Lung (tissue), 12 donors: ENCODE measurements around the gene SPPL2A. TPM values are rescaled to one million over a fixed set of nuclear protein-coding genes. Genes with fewer than 3 reads are reported as not detected.
A peak's percentile ranks its signal among the peaks of the same experiment; 100 is the strongest.

Experiments used
- ATAC-seq: fragments of 200-7000 bp; cut with Tn5 transposase; one replicate; pipeline ENCODE4 v1.9.1; 2020; ENCODE audit warnings: moderate number of reproducible peaks; ENCODE audit not compliant: insufficient read depth, low FRiP score
- DNase-seq, 3 donors: peaks; one replicate each; pipeline ENCODE4 v3.0.0-alpha.2; 2013 to 2017
- H3K27ac ChIP-seq, 2 donors: one replicate each; pipeline ENCODE4 v1.5.1; 2013; ENCODE audit warnings: mild to moderate bottlenecking in 2 of 2, moderate library complexity in 2 of 2, control low read depth in 1 of 2, inconsistent platforms in 1 of 2, low read depth in 1 of 2, low read length in 1 of 2
- H3K27me3 ChIP-seq, 3 donors: one replicate each; pipeline ENCODE4 v1.5.1; 2013; ENCODE audit warnings: low read length in 2 of 3; ENCODE audit not compliant: control insufficient read depth in 3 of 3, insufficient read depth in 3 of 3
- H3K36me3 ChIP-seq, 4 donors: one replicate each; pipeline ENCODE4 v1.5.1; 2013; ENCODE audit warnings: low read length in 4 of 4, mild to moderate bottlenecking in 1 of 4, moderate library complexity in 1 of 4; ENCODE audit not compliant: control insufficient read depth in 4 of 4, insufficient read depth in 4 of 4
- H3K4me1 ChIP-seq, 5 donors: one replicate each; pipeline ENCODE4 v1.5.1; 2013; ENCODE audit warnings: low read length in 5 of 5, mild to moderate bottlenecking in 2 of 5, moderate library complexity in 1 of 5; ENCODE audit not compliant: control insufficient read depth in 5 of 5, insufficient read depth in 5 of 5
- H3K4me3 ChIP-seq: one replicate; pipeline ENCODE4 v1.5.1; 2013; ENCODE audit warnings: mild to moderate bottlenecking, control low read depth, moderate library complexity
- H3K9ac ChIP-seq, 2 donors: one replicate each; pipeline ENCODE4 v1.5.1; 2013; ENCODE audit warnings: low read length in 2 of 2, control low read depth in 1 of 2; ENCODE audit not compliant: insufficient read depth in 1 of 2
- H3K9me3 ChIP-seq, 4 donors: one replicate each; pipeline ENCODE4 v1.5.1; 2013; ENCODE audit warnings: low read length in 3 of 4, mild to moderate bottlenecking in 1 of 4, moderate library complexity in 1 of 4; ENCODE audit not compliant: control insufficient read depth in 4 of 4, insufficient read depth in 3 of 4
- CTCF ChIP-seq: IDR thresholded peaks from 2 replicates; pipeline ENCODE4 v1.5.1; 2012; ENCODE audit warnings: mild to moderate bottlenecking; ENCODE audit errors: control extremely low read depth, extremely low read depth
- WGBS, 2 donors: extraction: QIAGEN DNeasy Blood & Tissue Kit; methylation state at CpG; one replicate each; pipeline ENCODE4 v1.1.7; 2013; 5-methylcytosine and 5-hydroxymethylcytosine counted together
- polyA plus RNA-seq, 2 donors: library from polyadenylated mRNA; stranded (reverse); fragments of 200-250 nt; gene quantifications; one replicate each; pipeline ENCODE4 v1.2.1, GENCODE V29; 2013
- total RNA-seq, 2 donors: library from RNA; depleted of rRNA in 1 of 2; stranded (reverse); fragments of >200 nt in 1 of 2; gene quantifications; one replicate each; pipeline ENCODE4 v1.2.1, GENCODE V29; 2014 to 2021
- donor health status: control.
- donor health status: control.
- donor health status: Bipolar disorder and iron deficiency.
- donor health status: healthy.
- donor health status: DM: yes; HTN: yes; CAD: no.

The SPPL2A gene
- total and polyA plus RNA-seq, 4 donors = 36.3 to 147 (median 124) TPM

- Histone ChIP-seq H3K27me3 (no peaks in the 10 kb centered on the region), H3K36me3 (peaks cover 0 to 3% (median 0%) of the 10 kb centered on the region in 4 donors)
- peak in 2 of 3 donors; percentile 69 to 71 for DNase-seq
Observed at GRCh38 chr15:50675535-50676144, 89.9 kb downstream of the SPPL2A start.

GRCh38 chr15:50670115-50670514, 95.4 kb downstream of the SPPL2A start:
- H3K27me3 ChIP-seq = no peaks in the 10 kb centered on the region
- H3K9me3 ChIP-seq = no peaks in the 10 kb centered on the region
- peaks cover 0 to 5% (median 0%) of the 10 kb centered on the region in 5 donors for H3K4me1 ChIP-seq
- peaks cover 0 to 5% (median 2%) of the 10 kb centered on the region in 4 donors for H3K36me3 ChIP-seq
- no peak for DNase-seq
- TF ChIP-seq CTCF = no peak
- no peak overlapping the region for H3K4me3 ChIP-seq
- WGBS, 2 donors = 80 to 86% methylated on average over 2 of the region's 2 CpGs
- no peak for ATAC-seq
- H3K9ac ChIP-seq = no peak overlapping the region
- no peak overlapping the region for H3K27ac ChIP-seq

More at GRCh38 chr15:50675535-50676144, 89.9 kb downstream of the SPPL2A start:
- Histone ChIP-seq H3K27ac (no peak overlapping the region), H3K9ac (no peak overlapping the region), H3K4me3 (no peak overlapping the region), H3K4me1 (peaks cover 0 to 10% (median 0%) of the 10 kb centered on the region in 5 donors), H3K9me3 (no peaks in the 10 kb centered on the region)
- TF ChIP-seq CTCF = peak; percentile 54
- ATAC-seq = no peak

- peaks cover 0 to 6% (median 2%) of the 10 kb centered on the region in 4 donors for H3K36me3 ChIP-seq
- TF ChIP-seq CTCF = no peak
- H3K9ac ChIP-seq = no peak overlapping the region
- H3K4me3 ChIP-seq = no peak overlapping the region
- ATAC-seq (no peak), DNase-seq (no peak)
- 97 to 98% methylated on average over 1 of the region's 1 CpG for WGBS, 2 donors
- no peaks in the 10 kb centered on the region for H3K9me3 ChIP-seq
- peaks cover 0 to 5% (median 0%) of the 10 kb centered on the region in 5 donors for H3K4me1 ChIP-seq
- no peak overlapping the region for H3K27ac ChIP-seq
- no peaks in the 10 kb centered on the region for H3K27me3 ChIP-seq
Observed at GRCh38 chr15:50669611-50670010, 95.9 kb downstream of the SPPL2A start.

GRCh38 chr15:50665938-50666337, 99.6 kb downstream of the SPPL2A start:
- WGBS, 2 donors = 90 to 93% methylated on average over 5 of the region's 5 CpGs
- Histone ChIP-seq H3K27ac (no peak overlapping the region), H3K4me1 (peaks cover 0 to 5% (median 0%) of the 10 kb centered on the region in 5 donors), H3K9ac (no peak overlapping the region), H3K27me3 (no peaks in the 10 kb centered on the region), H3K4me3 (no peak overlapping the region), H3K9me3 (no peaks in the 10 kb centered on the region), H3K36me3 (peaks cover 0 to 10% (median 4%) of the 10 kb centered on the region in 4 donors)
- no peak for TF ChIP-seq CTCF
- ATAC-seq (no peak), DNase-seq (no peak)
